Measurements from ENCODE around the gene SNRNP27.

The SNRNP27 gene

DNA sequence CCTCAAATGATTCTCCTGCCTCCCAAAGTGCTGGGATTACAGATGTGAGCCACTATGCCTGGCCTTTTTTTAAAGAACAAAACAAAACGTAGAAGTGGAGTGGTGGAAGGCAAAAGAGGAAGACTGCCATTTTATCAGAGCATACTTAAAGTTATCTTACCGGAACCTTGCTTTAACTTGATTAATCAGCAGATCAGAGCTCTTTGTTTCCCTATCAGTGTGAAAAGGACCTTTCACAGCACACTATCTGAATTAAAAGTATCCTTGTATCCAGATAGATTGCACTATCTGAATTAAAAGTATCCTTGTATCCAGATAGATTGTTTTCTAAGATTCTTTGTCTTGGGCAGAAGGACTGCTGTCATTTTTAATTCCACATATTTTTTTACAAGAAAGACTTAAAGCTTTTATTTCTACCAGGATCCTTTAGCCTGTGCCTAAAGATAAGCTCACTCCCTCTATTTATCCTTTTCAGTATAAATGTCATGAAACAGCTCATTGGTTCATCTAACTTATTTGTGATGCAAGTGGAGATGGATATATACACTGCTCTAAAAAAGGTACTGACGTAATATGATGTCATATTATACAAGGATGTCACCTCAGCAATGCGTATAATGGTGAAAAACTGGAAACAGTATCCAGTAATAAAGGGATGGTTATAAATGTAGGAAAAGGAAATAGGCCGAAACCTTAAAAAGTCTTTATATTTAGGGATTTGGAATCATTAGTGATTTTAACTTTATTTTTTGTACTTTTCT, 46.5 kb upstream of the SNRNP27 start:
- no peak overlapping the region for H3K27ac ChIP-seq (ENCODE audit: low read length)
- H3K4me3 ChIP-seq (ENCODE audit: low read length): no peak overlapping the region
- no peaks in the 10 kb centered on the region for H3K4me1 ChIP-seq (ENCODE audit: low read length)
- no peak overlapping the region for H2AFZ ChIP-seq (ENCODE audit: low read depth, low read length)
- H3K79me2 ChIP-seq (ENCODE audit: low read length): no peaks in the 10 kb centered on the region
- H4K20me1 ChIP-seq (ENCODE audit: insufficient read depth, low read length): no peaks in the 10 kb centered on the region
- H3K9me3 ChIP-seq (ENCODE audit: insufficient read depth, low read length): no peaks in the 10 kb centered on the region
- no peak overlapping the region for H3K4me2 ChIP-seq (ENCODE audit: low read length)
- TF ChIP-seq, protein P1, sequence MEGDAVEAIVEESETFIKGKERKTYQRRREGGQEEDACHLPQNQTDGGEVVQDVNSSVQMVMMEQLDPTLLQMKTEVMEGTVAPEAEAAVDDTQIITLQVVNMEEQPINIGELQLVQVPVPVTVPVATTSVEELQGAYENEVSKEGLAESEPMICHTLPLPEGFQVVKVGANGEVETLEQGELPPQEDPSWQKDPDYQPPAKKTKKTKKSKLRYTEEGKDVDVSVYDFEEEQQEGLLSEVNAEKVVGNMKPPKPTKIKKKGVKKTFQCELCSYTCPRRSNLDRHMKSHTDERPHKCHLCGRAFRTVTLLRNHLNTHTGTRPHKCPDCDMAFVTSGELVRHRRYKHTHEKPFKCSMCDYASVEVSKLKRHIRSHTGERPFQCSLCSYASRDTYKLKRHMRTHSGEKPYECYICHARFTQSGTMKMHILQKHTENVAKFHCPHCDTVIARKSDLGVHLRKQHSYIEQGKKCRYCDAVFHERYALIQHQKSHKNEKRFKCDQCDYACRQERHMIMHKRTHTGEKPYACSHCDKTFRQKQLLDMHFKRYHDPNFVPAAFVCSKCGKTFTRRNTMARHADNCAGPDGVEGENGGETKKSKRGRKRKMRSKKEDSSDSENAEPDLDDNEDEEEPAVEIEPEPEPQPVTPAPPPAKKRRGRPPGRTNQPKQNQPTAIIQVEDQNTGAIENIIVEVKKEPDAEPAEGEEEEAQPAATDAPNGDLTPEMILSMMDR (IDR thresholded peaks at IDR 0.05; ENCODE audit: low read depth, low read length): no peak
- TF ChIP-seq EZH2phosphoT487 (IDR thresholded peaks at IDR 0.05; ENCODE audit: low read depth): no peak
- no peak overlapping the region for H3K9ac ChIP-seq (ENCODE audit: low read length)
- H3K27me3 ChIP-seq (ENCODE audit: low read depth, low read length): no peaks in the 10 kb centered on the region
- peaks cover 25% of the 10 kb centered on the region for H3K36me3 ChIP-seq (replicated peaks; ENCODE audit: low read depth, low read length)

DNA sequence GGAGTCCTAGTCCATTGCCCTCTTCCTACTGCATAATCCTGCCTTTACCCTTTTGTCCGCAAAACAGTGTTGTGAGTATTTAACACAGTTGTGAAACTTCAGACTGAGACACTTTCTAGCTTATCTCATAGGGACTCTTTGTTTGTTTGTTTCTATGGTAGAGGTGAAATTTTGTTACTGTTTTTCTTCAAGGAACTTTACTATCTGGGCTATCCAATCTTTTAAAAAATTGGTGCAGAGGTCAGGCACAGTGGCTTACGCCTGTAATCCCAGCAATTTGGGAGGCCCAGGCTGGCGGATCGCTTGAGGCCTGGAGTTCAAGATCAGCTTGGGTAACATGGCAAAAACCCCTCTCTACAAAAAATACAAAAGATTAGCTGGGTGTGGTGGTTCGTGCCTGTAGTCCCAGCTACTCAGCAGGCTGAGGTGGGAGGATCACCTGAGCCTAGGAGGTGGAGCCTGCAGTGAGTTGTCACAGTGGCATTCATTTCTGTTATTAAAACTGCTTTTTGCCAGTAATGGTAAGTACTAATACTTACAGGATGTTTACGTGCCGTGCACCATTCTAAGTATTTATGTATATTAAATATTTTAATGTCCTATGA, 45.5 kb upstream of the SNRNP27 start:
- no peaks in the 10 kb centered on the region for H3K9me3 ChIP-seq (ENCODE audit: insufficient read depth, low read length)
- no peak overlapping the region for H2AFZ ChIP-seq (ENCODE audit: low read depth, low read length)
- H3K4me1 ChIP-seq (ENCODE audit: low read length): no peaks in the 10 kb centered on the region
- H4K20me1 ChIP-seq (ENCODE audit: insufficient read depth, low read length): no peaks in the 10 kb centered on the region
- H3K4me3 ChIP-seq (ENCODE audit: low read length): no peak overlapping the region
- no peak overlapping the region for H3K27ac ChIP-seq (ENCODE audit: low read length)
- H3K4me2 ChIP-seq (ENCODE audit: low read length): no peak overlapping the region
- TF ChIP-seq, protein P1 (IDR thresholded peaks at IDR 0.05; ENCODE audit: low read depth, low read length): no peak
- TF ChIP-seq EZH2phosphoT487 (IDR thresholded peaks at IDR 0.05; ENCODE audit: low read depth): no peak
- no peak overlapping the region for H3K9ac ChIP-seq (ENCODE audit: low read length)
- no peaks in the 10 kb centered on the region for H3K27me3 ChIP-seq (ENCODE audit: low read depth, low read length)
- H3K79me2 ChIP-seq (ENCODE audit: low read length): no peaks in the 10 kb centered on the region
- H3K36me3 ChIP-seq (replicated peaks; ENCODE audit: low read depth, low read length): peaks cover 25% of the 10 kb centered on the region

DNA sequence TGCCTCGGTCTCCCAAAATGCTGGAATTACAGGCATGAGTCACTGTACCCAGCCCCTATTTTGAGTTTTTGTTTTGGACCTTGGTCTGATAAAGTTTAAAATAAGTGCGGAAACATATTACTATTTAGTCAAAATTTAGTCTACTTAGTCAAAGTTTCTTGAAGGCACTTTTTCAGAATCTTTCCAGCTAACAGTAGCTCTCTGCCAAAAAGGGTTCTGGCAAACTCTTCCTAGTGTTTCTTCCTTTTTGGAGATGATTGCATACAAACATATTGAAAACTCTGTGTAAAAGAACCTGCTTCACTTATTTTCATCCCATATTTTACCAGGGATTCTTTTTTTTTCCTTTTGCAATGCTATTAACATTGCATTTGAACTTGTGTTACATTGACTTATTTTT, 35.5 kb upstream of the SNRNP27 start:
- TF ChIP-seq, protein P1 (IDR thresholded peaks at IDR 0.05; ENCODE audit: low read depth, low read length): no peak
- no peak for TF ChIP-seq EZH2phosphoT487 (IDR thresholded peaks at IDR 0.05; ENCODE audit: low read depth)
- H3K4me2 ChIP-seq (ENCODE audit: low read length): no peak overlapping the region
- H2AFZ ChIP-seq (ENCODE audit: low read depth, low read length): no peak overlapping the region
- H3K27me3 ChIP-seq (ENCODE audit: low read depth, low read length): no peaks in the 10 kb centered on the region
- no peak overlapping the region for H3K4me3 ChIP-seq (ENCODE audit: low read length)
- no peaks in the 10 kb centered on the region for H4K20me1 ChIP-seq (ENCODE audit: insufficient read depth, low read length)
- peaks cover 5% of the 10 kb centered on the region; the same call in 1 of the 2 replicates for H3K4me1 ChIP-seq (ENCODE audit: low read length)
- H3K36me3 ChIP-seq (replicated peaks; ENCODE audit: low read depth, low read length): peaks cover 2% of the 10 kb centered on the region
- no peak overlapping the region for H3K27ac ChIP-seq (ENCODE audit: low read length)
- no peaks in the 10 kb centered on the region for H3K9me3 ChIP-seq (ENCODE audit: insufficient read depth, low read length)
- H3K79me2 ChIP-seq (ENCODE audit: low read length): no peaks in the 10 kb centered on the region
- no peak overlapping the region for H3K9ac ChIP-seq (ENCODE audit: low read length)

DNA sequence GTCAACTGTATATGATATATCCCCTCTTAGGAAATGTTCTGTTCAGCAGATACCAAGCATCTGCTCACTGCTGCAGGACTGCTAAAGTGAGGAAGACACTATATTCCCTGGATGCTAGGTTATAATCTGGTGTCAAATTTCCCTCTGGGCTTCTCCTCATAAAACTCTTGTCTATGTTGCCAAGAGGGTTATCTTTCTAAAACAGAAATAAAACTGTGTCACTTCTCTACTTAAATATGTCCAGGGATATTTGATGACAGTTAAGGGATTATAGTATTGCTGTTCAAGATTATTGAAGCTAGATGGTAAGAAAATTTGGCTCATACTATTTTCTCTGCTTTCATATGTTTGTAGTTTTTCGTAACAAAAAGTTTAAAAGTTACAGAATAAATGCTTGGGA, 30.5 kb upstream of the SNRNP27 start:
- Histone ChIP-seq H3K79me2 (ENCODE audit: low read length) (no peaks in the 10 kb centered on the region), H3K9me3 (ENCODE audit: insufficient read depth, low read length) (no peaks in the 10 kb centered on the region), H3K4me3 (ENCODE audit: low read length) (no peak overlapping the region), H3K4me1 (ENCODE audit: low read length) (no peaks in the 10 kb centered on the region), H4K20me1 (ENCODE audit: insufficient read depth, low read length) (no peaks in the 10 kb centered on the region), H3K27ac (ENCODE audit: low read length) (no peak overlapping the region), H3K4me2 (ENCODE audit: low read length) (no peak overlapping the region), H3K9ac (ENCODE audit: low read length) (no peak overlapping the region), H3K27me3 (ENCODE audit: low read depth, low read length) (no peaks in the 10 kb centered on the region), H3K36me3 (replicated peaks; ENCODE audit: low read depth, low read length) (peaks cover 17% of the 10 kb centered on the region), H2AFZ (ENCODE audit: low read depth, low read length) (no peak overlapping the region)
- TF ChIP-seq, protein P1 (IDR thresholded peaks at IDR 0.05; ENCODE audit: low read depth, low read length): no peak
- TF ChIP-seq EZH2phosphoT487 (IDR thresholded peaks at IDR 0.05; ENCODE audit: low read depth): no peak
